Adrenal gland (tissue), 12 donors: ENCODE results near the gene ZNF598. TPM values are rescaled to one million over a fixed set of nuclear protein-coding genes. Genes with fewer than 3 reads are reported as not detected.

Experiments
- DNase-seq, 7 donors: peaks; one replicate each; pipeline ENCODE4 v3.0.0-alpha.2; 2019 to 2020
- H3K27ac ChIP-seq, 5 donors: fragments of 200-600 bp; sonication (generic) in 4 of 5; 1 replicate in 3 of 5; 2 replicates in 2 of 5; pipeline versions ENCODE4 v1.5.1 to v1.8.0; 2016 to 2020; ENCODE audit warnings: mild to moderate bottlenecking in 1 of 5
- H3K27me3 ChIP-seq: fragments of 200-600 bp; 2 replicates; pipeline ENCODE4 v1.8.0; 2021
- H3K36me3 ChIP-seq, 2 donors: fragments of 200-600 bp; replicated peaks in 1 of 2; 1 replicate in 1 of 2; 2 replicates in 1 of 2; pipeline versions ENCODE4 v1.5.1 to v1.8.0; 2018 to 2022
- H3K4me1 ChIP-seq, 2 donors: fragments of 200-600 bp; replicated peaks in 1 of 2; 1 replicate in 1 of 2; 2 replicates in 1 of 2; pipeline versions ENCODE4 v1.5.1 to v1.8.0; 2018 to 2021
- H3K4me3 ChIP-seq, 4 donors: fragments of 200-600 bp; sonication (generic) in 3 of 4; one replicate each; pipeline ENCODE4 v1.5.1; 2016 to 2018
- H3K9me3 ChIP-seq, 3 donors: fragments of 200-600 bp; sonication (generic) in 1 of 3; replicated peaks in 1 of 3; 1 replicate in 2 of 3; 2 replicates in 1 of 3; pipeline versions ENCODE4 v1.5.1 to v1.8.0; 2016 to 2021
- POLR2A ChIP-seq, 2 donors: fragments of 450-650 bp; IDR thresholded peaks; one replicate each; pipeline ENCODE4 v1.6.1; 2017; ENCODE audit warnings: antibody characterized with exemption in 2 of 2, mild to moderate bottlenecking in 2 of 2, moderate library complexity in 1 of 2
- WGBS, 4 donors: extraction: QIAGEN DNeasy Blood & Tissue Kit in 2 of 4; methylation state at CpG; one replicate each; pipeline versions ENCODE4 v1.1.5 to v1.1.7; 2013 to 2017; 5-methylcytosine and 5-hydroxymethylcytosine counted together
- intact Hi-C, 2 donors: fragments of 100-400 bp; cut with DNase I; formaldehyde crosslinking; loops; one replicate each; pipeline versions ENCODE4 v1.14.1 to v1.15.0; 2022 to 2023
- polyA plus RNA-seq, 3 donors: library from polyadenylated mRNA; stranded (reverse); fragments of 200-250 nt in 2 of 3; fragments of 350-450 nt in 1 of 3; fragmentation: Illumina TruSeq in 1 of 3; extraction: RNeasy Lipid Tissue Mini Kit (QIAGEN cat#74804) in 1 of 3; gene quantifications; one replicate each; pipeline ENCODE4 v1.2.3, GENCODE V29; 2013 to 2014
- total RNA-seq, 9 donors: library from RNA; depleted of rRNA in 4 of 9; stranded (reverse); fragments of >200 nt in 4 of 9; fragments of 120-200 nt in 1 of 9; fragmentation: NEBNext Ultra II Directional in 1 of 9; extraction: Animal tissue kit (Norgen Biotek cat#: 25700) in 1 of 9; gene quantifications; one replicate each; pipeline versions ENCODE4 v1.1.0 to v1.2.4, GENCODE V29; 2013 to 2023
- TF ChIP-seq, protein P1 (sequence below), 6 experiments: fragments of 450-650 bp in 4 of 6; fragments of 200-600 bp in 2 of 6; sonication (generic) in 1 of 6; IDR thresholded peaks; 1 replicate in 5 of 6; 2 replicates in 1 of 6; pipeline versions ENCODE4 v1.5.1 to v1.8.0; 2016 to 2021; ENCODE audit warnings: antibody characterized with exemption in 6 of 6, mild to moderate bottlenecking in 2 of 6, moderate library complexity in 1 of 6
- donor health status: healthy with polysubstance abuse.
- donor health status: Bipolar disorder and iron deficiency.
- donor health status: DM: yes; HTN: yes; CAD: no.
- donor health status: DM: no; HTN: no; CAD: no.
- donor health status: DM: no; HTN: no; CAD: no.
- donor health status: DM: yes; HTN: yes; CAD: no.

Gene ZNF598
- total and polyA plus RNA-seq, 12 donors: 4.7 to 51.5 (median 29.0) TPM

DNA sequence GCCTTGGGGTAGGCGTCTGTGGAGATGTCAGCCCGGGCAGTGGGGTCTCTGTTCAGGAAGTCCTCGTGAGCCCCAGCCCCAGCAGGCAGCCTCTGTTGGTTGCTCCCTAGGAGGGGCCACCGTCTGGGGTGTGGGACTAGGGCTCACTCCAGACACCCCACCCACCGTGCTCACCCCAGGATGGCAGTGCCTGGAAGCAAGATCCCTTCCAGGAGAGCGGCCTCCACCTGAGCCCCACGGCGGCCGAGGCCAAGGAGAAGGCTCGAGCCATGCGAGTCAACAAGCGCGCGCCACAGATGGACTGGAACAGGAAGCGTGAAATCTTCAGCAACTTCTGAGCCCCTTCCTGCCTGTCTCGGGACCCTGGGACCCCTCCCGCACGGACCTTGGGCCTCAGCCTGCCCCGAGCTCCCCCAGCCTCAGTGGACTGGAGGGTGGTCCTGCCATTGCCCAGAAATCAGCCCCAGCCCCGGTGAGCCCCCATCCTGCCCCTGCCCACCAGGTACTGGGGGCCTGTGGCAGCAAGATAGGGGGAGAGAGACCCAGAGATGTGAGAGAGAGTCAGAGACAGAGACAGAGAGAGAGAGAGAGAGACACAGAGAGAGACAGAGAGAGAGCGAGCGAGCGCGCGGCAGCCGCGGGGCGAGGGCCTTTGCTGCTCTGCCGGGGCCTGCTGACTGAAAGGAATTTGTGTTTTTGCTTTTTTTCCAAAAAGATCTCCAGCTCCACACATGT, 28.2 kb upstream of the ZNF598 start:
- intact Hi-C loops: no loop called here
- TF ChIP-seq, protein P1, sequence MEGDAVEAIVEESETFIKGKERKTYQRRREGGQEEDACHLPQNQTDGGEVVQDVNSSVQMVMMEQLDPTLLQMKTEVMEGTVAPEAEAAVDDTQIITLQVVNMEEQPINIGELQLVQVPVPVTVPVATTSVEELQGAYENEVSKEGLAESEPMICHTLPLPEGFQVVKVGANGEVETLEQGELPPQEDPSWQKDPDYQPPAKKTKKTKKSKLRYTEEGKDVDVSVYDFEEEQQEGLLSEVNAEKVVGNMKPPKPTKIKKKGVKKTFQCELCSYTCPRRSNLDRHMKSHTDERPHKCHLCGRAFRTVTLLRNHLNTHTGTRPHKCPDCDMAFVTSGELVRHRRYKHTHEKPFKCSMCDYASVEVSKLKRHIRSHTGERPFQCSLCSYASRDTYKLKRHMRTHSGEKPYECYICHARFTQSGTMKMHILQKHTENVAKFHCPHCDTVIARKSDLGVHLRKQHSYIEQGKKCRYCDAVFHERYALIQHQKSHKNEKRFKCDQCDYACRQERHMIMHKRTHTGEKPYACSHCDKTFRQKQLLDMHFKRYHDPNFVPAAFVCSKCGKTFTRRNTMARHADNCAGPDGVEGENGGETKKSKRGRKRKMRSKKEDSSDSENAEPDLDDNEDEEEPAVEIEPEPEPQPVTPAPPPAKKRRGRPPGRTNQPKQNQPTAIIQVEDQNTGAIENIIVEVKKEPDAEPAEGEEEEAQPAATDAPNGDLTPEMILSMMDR (IDR thresholded peaks at IDR 0.05): no peak
- Histone ChIP-seq H3K36me3 (no peaks in the 10 kb centered on the region), H3K4me1 (peaks cover 9 to 62% of the 10 kb centered on the region in 2 donors), H3K27ac (peak overlapping the region in 2 of 5 donors; percentile 72 to 90), H3K9me3 (no peaks in the 10 kb centered on the region), H3K4me3 (no peak overlapping the region), H3K27me3 (no peaks in the 10 kb centered on the region)
- 74 to 77% (median 76%) methylated on average over 17 to 29 of the region's 29 CpGs for WGBS, 4 donors
- DNase-seq: no peak

DNA sequence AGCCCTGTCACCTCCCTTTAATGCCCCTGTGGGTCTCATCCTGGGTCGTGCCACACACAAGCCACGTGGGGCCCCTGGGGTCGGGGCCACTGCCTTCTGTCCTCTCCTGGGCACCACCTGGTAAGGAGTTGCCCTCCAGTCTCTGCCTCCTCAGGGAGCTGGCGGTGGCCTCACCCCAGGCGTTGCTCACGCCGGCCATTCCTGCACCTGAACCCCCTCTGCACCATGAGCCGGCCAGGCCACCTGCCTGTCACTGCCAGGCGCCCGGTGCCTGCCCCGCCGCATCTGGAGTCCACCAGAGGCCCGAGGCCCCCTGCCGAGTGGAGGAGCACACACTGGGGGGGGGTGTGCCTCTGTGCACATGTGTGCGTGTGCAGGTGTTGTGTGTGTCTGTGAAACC, 27.5 kb upstream of the ZNF598 start:
- Histone ChIP-seq H3K27me3 (no peaks in the 10 kb centered on the region), H3K9me3 (no peaks in the 10 kb centered on the region), H3K4me3 (no peak overlapping the region), H3K36me3 (no peaks in the 10 kb centered on the region), H3K4me1 (peaks cover 9 to 69% of the 10 kb centered on the region in 2 donors), H3K27ac (peak overlapping the region in 2 of 5 donors; percentile 72 to 90)
- TF ChIP-seq, protein P1 (IDR thresholded peaks at IDR 0.05): no peak
- TF ChIP-seq POLR2A (IDR thresholded peaks at IDR 0.05): no peak
- intact Hi-C loops: no loop called here
- DNase-seq: no peak
- WGBS, 4 donors: 87 to 93% (median 89%) methylated on average over 6 to 15 of the region's 15 CpGs

DNA sequence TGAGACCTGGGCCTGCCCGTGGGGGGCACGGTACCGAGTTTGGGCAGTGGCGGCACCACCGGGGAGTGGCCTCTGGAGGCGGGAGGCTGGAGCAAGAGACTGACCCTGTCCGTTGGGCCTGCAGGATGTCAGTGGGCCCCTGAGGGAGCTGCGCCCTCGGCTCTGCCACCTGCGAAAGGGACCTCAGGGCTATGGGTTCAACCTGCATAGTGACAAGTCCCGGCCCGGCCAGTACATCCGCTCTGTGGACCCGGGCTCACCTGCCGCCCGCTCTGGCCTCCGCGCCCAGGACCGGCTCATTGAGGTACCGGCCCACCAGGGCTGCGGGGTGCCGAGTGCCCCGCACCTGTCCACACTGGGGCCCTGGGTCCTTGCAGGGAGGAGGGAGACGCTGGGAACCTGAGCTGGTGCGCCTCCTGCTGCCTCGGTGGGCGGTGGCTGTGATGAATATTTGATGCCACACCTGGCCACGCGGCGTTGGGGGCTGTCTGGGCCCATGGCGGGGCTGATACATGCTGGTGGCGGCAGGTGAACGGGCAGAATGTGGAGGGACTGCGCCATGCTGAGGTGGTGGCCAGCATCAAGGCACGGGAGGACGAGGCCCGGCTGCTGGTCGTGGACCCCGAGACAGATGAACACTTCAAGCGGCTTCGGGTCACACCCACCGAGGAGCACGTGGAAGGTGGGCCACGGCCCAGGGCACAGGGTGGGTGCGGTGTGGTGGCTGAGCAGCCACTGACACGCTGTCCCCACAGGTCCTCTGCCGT, 26.8 kb upstream of the ZNF598 start:
- H3K36me3 ChIP-seq: no peaks in the 10 kb centered on the region
- H3K4me1 ChIP-seq: peaks cover 9 to 69% of the 10 kb centered on the region in 2 donors
- H3K27me3 ChIP-seq: no peaks in the 10 kb centered on the region
- intact Hi-C loops: no loop called here
- WGBS, 4 donors: 83 to 86% (median 85%) methylated on average over 23 to 47 of the region's 47 CpGs
- H3K27ac ChIP-seq: peak overlapping the region in 4 of 5 donors; percentile 37 to 90 (median 60)
- H3K9me3 ChIP-seq: no peaks in the 10 kb centered on the region
- TF ChIP-seq POLR2A (IDR thresholded peaks at IDR 0.05): no peak
- TF ChIP-seq, protein P1 (IDR thresholded peaks at IDR 0.05): no peak
- no peak for DNase-seq
- peak overlapping the region in 1 of 4 donors; percentile 10 for H3K4me3 ChIP-seq

DNA sequence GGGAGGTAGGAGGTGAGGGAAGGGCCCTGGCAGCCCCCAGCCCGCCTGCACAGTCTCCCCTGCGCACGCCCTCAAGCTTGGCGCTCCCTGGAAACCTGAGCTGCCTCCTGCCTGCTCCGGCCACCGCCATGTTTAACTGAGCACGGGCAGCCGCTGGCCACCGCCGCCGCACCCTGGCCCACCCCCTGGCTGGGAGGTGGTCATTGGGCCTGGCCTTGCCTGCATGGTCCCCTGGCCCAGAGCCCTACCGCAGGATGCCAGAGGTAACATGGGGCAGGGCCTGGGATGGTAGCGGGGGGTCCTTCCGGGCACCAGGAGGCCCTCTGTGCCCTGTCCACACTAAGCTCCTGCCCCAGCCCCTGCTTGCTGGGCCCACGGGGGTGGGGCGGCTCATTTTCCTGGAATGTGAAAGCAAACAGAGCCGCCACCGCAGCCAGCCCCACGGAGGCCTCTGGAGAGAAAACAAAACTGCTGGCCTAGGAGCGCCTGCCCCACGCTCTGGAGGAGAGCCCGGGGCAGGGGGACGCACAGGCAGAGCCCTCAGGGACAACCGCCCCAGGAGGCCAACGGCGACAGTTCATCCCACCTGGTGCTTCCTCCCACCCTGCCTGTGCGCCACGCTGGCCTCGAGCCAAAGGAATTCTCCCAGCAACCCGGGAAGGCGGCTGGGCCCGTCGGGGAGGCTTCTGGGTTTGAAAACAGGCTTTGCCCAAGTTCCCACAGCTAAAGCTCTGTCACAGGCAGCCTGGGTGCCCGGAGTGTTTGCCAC, 26.0 kb upstream of the ZNF598 start:
- WGBS, 4 donors: 51 to 75% (median 67%) methylated on average over 8 to 34 of the region's 34 CpGs
- Histone ChIP-seq H3K36me3 (no peaks in the 10 kb centered on the region), H3K4me1 (peaks cover 9 to 69% of the 10 kb centered on the region in 2 donors), H3K27ac (peak overlapping the region in 4 of 5 donors; percentile 37 to 90 (median 60)), H3K27me3 (no peaks in the 10 kb centered on the region), H3K9me3 (no peaks in the 10 kb centered on the region), H3K4me3 (peak overlapping the region in 1 of 4 donors; percentile 10)
- TF ChIP-seq, protein P1 (IDR thresholded peaks at IDR 0.05): no peak
- no peak for TF ChIP-seq POLR2A (IDR thresholded peaks at IDR 0.05)
- intact Hi-C loops: no loop called here
- DNase-seq: peak in 2 of 7 donors; percentile 26 to 71
